Adipocyte (in vitro differentiated cells): ENCODE results near the gene IFI30.

ENCODE experiments used
- DNase-seq: peaks from one replicate; pipeline ENCODE4 v3.0.0-alpha.2; 2015; ENCODE audit warnings: low read depth
- H3K27me3 ChIP-seq: replicated peaks from 2 replicates; pipeline ENCODE4 v1.7.0; 2013; ENCODE audit warnings: mild to moderate bottlenecking, low read length, moderate library complexity; ENCODE audit not compliant: control insufficient read depth, insufficient read depth
- H3K36me3 ChIP-seq: 2 replicates; pipeline ENCODE4 v1.7.0; 2013; ENCODE audit warnings: low read length, mild to moderate bottlenecking, moderate library complexity; ENCODE audit not compliant: control insufficient read depth, insufficient read depth, severe bottlenecking
- H3K4me1 ChIP-seq: 2 replicates; pipeline ENCODE4 v1.7.0; 2013; ENCODE audit warnings: mild to moderate bottlenecking, low read length, moderate library complexity; ENCODE audit not compliant: control insufficient read depth, insufficient read depth
- H3K4me3 ChIP-seq: 2 replicates; pipeline ENCODE4 v1.7.0; 2013; ENCODE audit warnings: mild to moderate bottlenecking, low read length, moderate library complexity
- H3K9ac ChIP-seq: 2 replicates; pipeline ENCODE4 v1.7.0; 2013; ENCODE audit warnings: mild to moderate bottlenecking, low read length, moderate library complexity
- H3K9me3 ChIP-seq: 2 replicates; pipeline ENCODE4 v1.7.0; 2013; ENCODE audit warnings: mild to moderate bottlenecking, low read length, moderate library complexity; ENCODE audit not compliant: control insufficient read depth

Gene IFI30

GRCh38 chr19:18140473-18140872, 33.1 kb upstream of the IFI30 start:
- H3K9me3 ChIP-seq = no peaks in the 10 kb centered on the region
- no peaks in the 10 kb centered on the region for H3K27me3 ChIP-seq
- no peak overlapping the region for H3K4me3 ChIP-seq
- no peak for DNase-seq
- no peak overlapping the region for H3K9ac ChIP-seq
- peaks cover 47% of the 10 kb centered on the region for H3K36me3 ChIP-seq
- no peaks in the 10 kb centered on the region for H3K4me1 ChIP-seq

- peaks cover 49% of the 10 kb centered on the region for H3K36me3 ChIP-seq
- DNase-seq = no peak
Observed at GRCh38 chr19:18141031-18141430, 32.6 kb upstream of the IFI30 start.

GRCh38 chr19:18143902-18144301, 29.7 kb upstream of the IFI30 start:
- Histone ChIP-seq H3K9me3 (no peaks in the 10 kb centered on the region), H3K4me3 (no peak overlapping the region), H3K36me3 (peaks cover 40% of the 10 kb centered on the region), H3K27me3 (no peaks in the 10 kb centered on the region), H3K9ac (no peak overlapping the region), H3K4me1 (no peaks in the 10 kb centered on the region)
- no peak for DNase-seq

More at GRCh38 chr19:18141031-18141430, 32.6 kb upstream of the IFI30 start:
- Histone ChIP-seq H3K9me3 (no peaks in the 10 kb centered on the region), H3K27me3 (no peaks in the 10 kb centered on the region), H3K9ac (no peak overlapping the region), H3K4me3 (no peak overlapping the region), H3K4me1 (no peaks in the 10 kb centered on the region)

- no peaks in the 10 kb centered on the region for H3K27me3 ChIP-seq
- H3K9ac ChIP-seq = no peak overlapping the region
- H3K4me3 ChIP-seq = no peak overlapping the region
- DNase-seq = no peak
- no peaks in the 10 kb centered on the region for H3K9me3 ChIP-seq
- H3K4me1 ChIP-seq = no peaks in the 10 kb centered on the region
- peaks cover 40% of the 10 kb centered on the region for H3K36me3 ChIP-seq
Observed at GRCh38 chr19:18144361-18144760, 29.3 kb upstream of the IFI30 start.

- Histone ChIP-seq H3K9ac (no peak overlapping the region), H3K36me3 (peaks cover 40% of the 10 kb centered on the region), H3K27me3 (no peaks in the 10 kb centered on the region), H3K9me3 (no peaks in the 10 kb centered on the region), H3K4me3 (no peak overlapping the region), H3K4me1 (no peaks in the 10 kb centered on the region)
- no peak for DNase-seq
Observed at GRCh38 chr19:18144906-18145305, 28.7 kb upstream of the IFI30 start.

GRCh38 chr19:18145391-18145999, 28.1 kb upstream of the IFI30 start:
- H3K4me3 ChIP-seq = no peak overlapping the region
- no peak overlapping the region for H3K9ac ChIP-seq
- H3K27me3 ChIP-seq = no peaks in the 10 kb centered on the region
- no peak for DNase-seq
- no peaks in the 10 kb centered on the region for H3K9me3 ChIP-seq
- no peaks in the 10 kb centered on the region for H3K4me1 ChIP-seq
- H3K36me3 ChIP-seq = peaks cover 37% of the 10 kb centered on the region

GRCh38 chr19:18147396-18147795, 26.2 kb upstream of the IFI30 start:
- Histone ChIP-seq H3K4me1 (peaks cover 5% of the 10 kb centered on the region), H3K4me3 (no peak overlapping the region), H3K27me3 (no peaks in the 10 kb centered on the region), H3K9ac (no peak overlapping the region), H3K36me3 (peaks cover 33% of the 10 kb centered on the region), H3K9me3 (no peaks in the 10 kb centered on the region)
- no peak for DNase-seq

- H3K9me3 ChIP-seq = no peaks in the 10 kb centered on the region
- peaks cover 14% of the 10 kb centered on the region for H3K36me3 ChIP-seq
- DNase-seq = no peak
- no peak overlapping the region for H3K4me3 ChIP-seq
- no peaks in the 10 kb centered on the region for H3K27me3 ChIP-seq
- H3K9ac ChIP-seq = no peak overlapping the region
- H3K4me1 ChIP-seq = peaks cover 12% of the 10 kb centered on the region
Observed at GRCh38 chr19:18149596-18149975, 24.0 kb upstream of the IFI30 start.

GRCh38 chr19:18150776-18151624, 22.6 kb upstream of the IFI30 start:
- peaks cover 12% of the 10 kb centered on the region for H3K4me1 ChIP-seq
- no peaks in the 10 kb centered on the region for H3K9me3 ChIP-seq
- H3K27me3 ChIP-seq = no peaks in the 10 kb centered on the region
- peaks cover under 1% of the 10 kb centered on the region for H3K36me3 ChIP-seq
- DNase-seq = no peak
- peak overlapping the region; percentile 96 for H3K9ac ChIP-seq
- H3K4me3 ChIP-seq = no peak overlapping the region

- H3K9ac ChIP-seq = peak overlapping the region; percentile 96
- no peaks in the 10 kb centered on the region for H3K27me3 ChIP-seq
- peaks cover 23% of the 10 kb centered on the region for H3K4me1 ChIP-seq
- no peaks in the 10 kb centered on the region for H3K36me3 ChIP-seq
- peak overlapping the region; percentile 89 for H3K4me3 ChIP-seq
- peak; percentile 97 for DNase-seq
- no peaks in the 10 kb centered on the region for H3K9me3 ChIP-seq
Observed at GRCh38 chr19:18152442-18152816, 21.2 kb upstream of the IFI30 start.

GRCh38 chr19:18152817-18153555, 20.6 kb upstream of the IFI30 start, which contains the start of gene PIK3R2:
PIK3R2 (plus strand) TSS chr19:18153163; CDS start chr19:18155880, 2,717 bp downstream.
- Histone ChIP-seq H3K27me3 (no peaks in the 10 kb centered on the region), H3K9ac (peak within 1 kb of the TSS; percentile 96), H3K4me1 (peaks cover 24% of the 10 kb centered on the region), H3K9me3 (no peaks in the 10 kb centered on the region), H3K4me3 (peak within 1 kb of the TSS; percentile 89), H3K36me3 (no peaks in the 10 kb centered on the region)
- peak; percentile 100 for DNase-seq
